Activated T-helper 1 cell treated with anti-CD3 and anti-CD28 coated beads, Interleukin-12 subunit alpha, Interleukin-12 subunit beta, Interleukin-2, Interleukin-4 antibody, amounts not matched to agents 30 ng/mL and 10 ng/mL and 1 ng/mL, durations not matched to agents 14 hours and 24 hours and 36 hours (primary cell): ENCODE results near the gene CLEC7A. TPM values are rescaled to one million over a fixed set of nuclear protein-coding genes. Genes with fewer than 3 reads are reported as not detected.

Experiments used
- DNase-seq: peaks from one replicate; pipeline ENCODE4 v3.0.0; 2021; ENCODE audit warnings: low spot score
- H3K27ac Mint-ChIP-seq: one replicate; pipeline ENCODE4 v1.8.0; 2021; ENCODE audit warnings: mild to moderate bottlenecking, mixed read lengths
- H3K27me3 Mint-ChIP-seq: one replicate; pipeline ENCODE4 v1.8.0; 2022; ENCODE audit warnings: mild to moderate bottlenecking, moderate library complexity, mixed read lengths; ENCODE audit not compliant: insufficient read depth
- H3K36me3 Mint-ChIP-seq: one replicate; pipeline ENCODE4 v1.8.0; 2021; ENCODE audit warnings: low read depth, mixed read lengths
- H3K4me1 Mint-ChIP-seq: one replicate; pipeline ENCODE4 v1.8.0; 2021; ENCODE audit warnings: low read depth, mixed read lengths
- H3K4me3 Mint-ChIP-seq: one replicate; pipeline ENCODE4 v1.8.0; 2021; ENCODE audit warnings: mild to moderate bottlenecking, moderate library complexity, mixed read lengths
- H3K9me3 Mint-ChIP-seq: one replicate; pipeline ENCODE4 v1.8.0; 2021; ENCODE audit warnings: mixed read lengths
- intact Hi-C: fragments of 100-400 bp; cut with micrococcal nuclease; formaldehyde crosslinking; loops from one replicate; pipeline ENCODE4 v1.15.1; 2024
- total RNA-seq: library from RNA; stranded (reverse); gene quantifications from 2 replicates; pipeline ENCODE4 v1.2.3, GENCODE V29; 2022

The CLEC7A gene
- total RNA-seq, 1 donor from 2014 or later, result not detected

GRCh38 chr12:10073261-10073660, 56.7 kb downstream of the CLEC7A start:
- Mint-ChIP-seq H3K4me3 (no peak overlapping the region), H3K27ac (no peak overlapping the region), H3K4me1 (no peaks in the 10 kb centered on the region), H3K9me3 (no peaks in the 10 kb centered on the region), H3K36me3 (no peaks in the 10 kb centered on the region), H3K27me3 (peaks cover 37% of the 10 kb centered on the region)
- intact Hi-C loops, result no loop called here
- DNase-seq, result no peak

- Mint-ChIP-seq H3K4me1 (no peaks in the 10 kb centered on the region), H3K4me3 (no peak overlapping the region), H3K27me3 (peaks cover 36% of the 10 kb centered on the region), H3K36me3 (no peaks in the 10 kb centered on the region), H3K9me3 (no peaks in the 10 kb centered on the region), H3K27ac (no peak overlapping the region)
- no peak for DNase-seq
- intact Hi-C loops, result no loop called here
These were observed 57.9 kb downstream of the CLEC7A start for GRCh38 chr12:10072131-10072530.

GRCh38 chr12:10070380-10070779, 59.6 kb downstream of the CLEC7A start:
- Mint-ChIP-seq H3K36me3 (no peaks in the 10 kb centered on the region), H3K4me1 (no peaks in the 10 kb centered on the region), H3K9me3 (no peaks in the 10 kb centered on the region), H3K4me3 (no peak overlapping the region), H3K27ac (no peak overlapping the region), H3K27me3 (peaks cover 34% of the 10 kb centered on the region)
- DNase-seq, result no peak
- intact Hi-C loops, result no loop called here

- H3K27me3 Mint-ChIP-seq, result peaks cover 30% of the 10 kb centered on the region
- intact Hi-C loops, result no loop called here
- no peak overlapping the region for H3K4me3 Mint-ChIP-seq
- no peaks in the 10 kb centered on the region for H3K9me3 Mint-ChIP-seq
- no peaks in the 10 kb centered on the region for H3K36me3 Mint-ChIP-seq
- DNase-seq, result no peak
- H3K4me1 Mint-ChIP-seq, result no peaks in the 10 kb centered on the region
- no peak overlapping the region for H3K27ac Mint-ChIP-seq
These were observed 60.0 kb downstream of the CLEC7A start for GRCh38 chr12:10069976-10070375.

GRCh38 chr12:10069099-10069498, 60.9 kb downstream of the CLEC7A start:
- Mint-ChIP-seq H3K4me1 (no peaks in the 10 kb centered on the region), H3K27ac (no peak overlapping the region), H3K27me3 (peaks cover 29% of the 10 kb centered on the region), H3K4me3 (no peak overlapping the region), H3K9me3 (no peaks in the 10 kb centered on the region), H3K36me3 (no peaks in the 10 kb centered on the region)
- intact Hi-C loops, result no loop called here
- DNase-seq, result no peak

GRCh38 chr12:10068644-10069043, 61.4 kb downstream of the CLEC7A start:
- Mint-ChIP-seq H3K4me1 (no peaks in the 10 kb centered on the region), H3K9me3 (no peaks in the 10 kb centered on the region), H3K27me3 (peaks cover 29% of the 10 kb centered on the region), H3K4me3 (no peak overlapping the region), H3K27ac (no peak overlapping the region), H3K36me3 (no peaks in the 10 kb centered on the region)
- intact Hi-C loops, result no loop called here
- no peak for DNase-seq

GRCh38 chr12:10067942-10068341, 62.1 kb downstream of the CLEC7A start:
- Mint-ChIP-seq H3K36me3 (no peaks in the 10 kb centered on the region), H3K4me1 (no peaks in the 10 kb centered on the region), H3K4me3 (no peak overlapping the region), H3K9me3 (no peaks in the 10 kb centered on the region), H3K27me3 (peaks cover 27% of the 10 kb centered on the region), H3K27ac (no peak overlapping the region)
- DNase-seq, result no peak
- intact Hi-C loops, result no loop called here

GRCh38 chr12:10067264-10067663, 62.7 kb downstream of the CLEC7A start:
- Mint-ChIP-seq H3K4me3 (no peak overlapping the region), H3K4me1 (no peaks in the 10 kb centered on the region), H3K9me3 (no peaks in the 10 kb centered on the region), H3K27ac (no peak overlapping the region), H3K27me3 (peaks cover 30% of the 10 kb centered on the region), H3K36me3 (no peaks in the 10 kb centered on the region)
- DNase-seq, result no peak
- intact Hi-C loops, result no loop called here

Other genes with a start within 250 kb of the CLEC7A start
- gene KLRF2, start 248.7 kb downstream of the CLEC7A start, total RNA-seq, result not detected in 2 replicates
- not detected in 2 replicates for gene CLEC2A, start 197.8 kb downstream of the CLEC7A start, total RNA-seq
- gene CLEC12A, start 158.8 kb downstream of the CLEC7A start, total RNA-seq, result not detected in 2 replicates
- not detected in 2 replicates for gene CLEC1B, start 131.1 kb downstream of the CLEC7A start, total RNA-seq
- gene CLEC12B, start 119.6 kb downstream of the CLEC7A start, total RNA-seq, result not detected in 2 replicates
- gene CLEC9A, start 99.5 kb downstream of the CLEC7A start, total RNA-seq, result not detected in 2 replicates
- not detected in 2 replicates for gene CLEC1A, start 31.2 kb downstream of the CLEC7A start, total RNA-seq
- not detected in 2 replicates for gene OLR1, start 41.9 kb upstream of the CLEC7A start, total RNA-seq
- gene TMEM52B, start 48.8 kb upstream of the CLEC7A start, total RNA-seq, result not detected in 2 replicates
- 5.0 and 6.6 TPM in 2 replicates for gene GABARAPL1, start 82.7 kb upstream of the CLEC7A start, total RNA-seq
- 2.5 and 2.7 TPM in 2 replicates for gene KLRD1, start 177.7 kb upstream of the CLEC7A start, total RNA-seq